Neutrophil (primary cell): ENCODE results near the gene TBC1D19.
"Not testable (repeated sequence)": the region's sequence is repeated elsewhere in the genome, so short reads cannot be mapped to it uniquely, and the experiment has no call there.

ENCODE experiments used
- H3K27ac ChIP-seq: fragments of 200-600 bp; sonication (generic); 2 replicates; pipeline ENCODE4 v1.5.1; 2016; ENCODE audit warnings: mild to moderate bottlenecking, moderate library complexity
- H3K27me3 ChIP-seq: fragments of 200-600 bp; sonication (generic); 2 replicates; pipeline ENCODE4 v1.6.0; 2016; ENCODE audit warnings: mild to moderate bottlenecking
- H3K36me3 ChIP-seq: fragments of 200-600 bp; sonication (generic); 2 replicates; pipeline ENCODE4 v1.5.1; 2017
- H3K4me1 ChIP-seq, 2 experiments: fragments of 200-600 bp in 1 of 2; sonication (generic) in 1 of 2; 1 replicate in 1 of 2; 2 replicates in 1 of 2; pipeline versions ENCODE4 v1.5.1 to v1.6.1; 2013 to 2016; ENCODE audit warnings: low read depth in 1 of 2, low read length in 1 of 2, mild to moderate bottlenecking in 1 of 2, moderate library complexity in 1 of 2; ENCODE audit not compliant: control insufficient read depth in 1 of 2, insufficient read depth in 1 of 2
- H3K4me3 ChIP-seq, 2 experiments: fragments of 200-600 bp in 1 of 2; sonication (generic) in 1 of 2; 1 replicate in 1 of 2; 2 replicates in 1 of 2; pipeline ENCODE4 v1.5.1; 2013 to 2016; ENCODE audit warnings: low read depth in 1 of 2, low read length in 1 of 2, mild to moderate bottlenecking in 1 of 2, moderate library complexity in 1 of 2
- H3K9me3 ChIP-seq: fragments of 200-600 bp; sonication (generic); 2 replicates; pipeline ENCODE4 v1.5.1; 2016
- TF ChIP-seq, protein P1 (sequence below): fragments of 200-600 bp; sonication (generic); IDR thresholded peaks from 2 replicates; pipeline ENCODE4 v1.5.1; 2016; ENCODE audit warnings: antibody characterized with exemption

The TBC1D19 gene

DNA sequence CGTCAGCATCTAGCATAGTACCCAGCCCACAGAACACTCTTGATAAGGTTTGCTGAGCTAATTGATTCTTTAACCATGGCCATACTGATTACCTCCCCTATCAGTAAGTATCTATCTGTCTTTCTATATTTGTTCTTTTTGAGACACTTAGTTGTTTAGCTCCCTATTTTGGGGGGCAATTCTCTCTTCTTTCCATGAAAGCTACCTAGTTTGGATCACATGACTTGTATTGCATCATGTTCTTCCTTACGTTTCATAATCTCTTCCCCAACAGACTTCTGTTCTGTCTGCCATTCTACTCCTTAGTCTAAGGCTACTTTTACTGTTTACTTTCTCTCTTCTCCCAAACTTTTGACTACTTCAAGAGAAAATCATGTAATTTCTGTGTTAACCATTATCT is 39.0 kb downstream of the TBC1D19 start:
- H3K9me3 ChIP-seq: no peaks in the 10 kb centered on the region
- no peaks in the 10 kb centered on the region for H3K4me1 ChIP-seq
- TF ChIP-seq, protein P1, sequence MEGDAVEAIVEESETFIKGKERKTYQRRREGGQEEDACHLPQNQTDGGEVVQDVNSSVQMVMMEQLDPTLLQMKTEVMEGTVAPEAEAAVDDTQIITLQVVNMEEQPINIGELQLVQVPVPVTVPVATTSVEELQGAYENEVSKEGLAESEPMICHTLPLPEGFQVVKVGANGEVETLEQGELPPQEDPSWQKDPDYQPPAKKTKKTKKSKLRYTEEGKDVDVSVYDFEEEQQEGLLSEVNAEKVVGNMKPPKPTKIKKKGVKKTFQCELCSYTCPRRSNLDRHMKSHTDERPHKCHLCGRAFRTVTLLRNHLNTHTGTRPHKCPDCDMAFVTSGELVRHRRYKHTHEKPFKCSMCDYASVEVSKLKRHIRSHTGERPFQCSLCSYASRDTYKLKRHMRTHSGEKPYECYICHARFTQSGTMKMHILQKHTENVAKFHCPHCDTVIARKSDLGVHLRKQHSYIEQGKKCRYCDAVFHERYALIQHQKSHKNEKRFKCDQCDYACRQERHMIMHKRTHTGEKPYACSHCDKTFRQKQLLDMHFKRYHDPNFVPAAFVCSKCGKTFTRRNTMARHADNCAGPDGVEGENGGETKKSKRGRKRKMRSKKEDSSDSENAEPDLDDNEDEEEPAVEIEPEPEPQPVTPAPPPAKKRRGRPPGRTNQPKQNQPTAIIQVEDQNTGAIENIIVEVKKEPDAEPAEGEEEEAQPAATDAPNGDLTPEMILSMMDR: no peak
- no peak overlapping the region for H3K27ac ChIP-seq
- no peak overlapping the region for H3K4me3 ChIP-seq
- no peaks in the 10 kb centered on the region for H3K36me3 ChIP-seq
- H3K27me3 ChIP-seq: no peaks in the 10 kb centered on the region

DNA sequence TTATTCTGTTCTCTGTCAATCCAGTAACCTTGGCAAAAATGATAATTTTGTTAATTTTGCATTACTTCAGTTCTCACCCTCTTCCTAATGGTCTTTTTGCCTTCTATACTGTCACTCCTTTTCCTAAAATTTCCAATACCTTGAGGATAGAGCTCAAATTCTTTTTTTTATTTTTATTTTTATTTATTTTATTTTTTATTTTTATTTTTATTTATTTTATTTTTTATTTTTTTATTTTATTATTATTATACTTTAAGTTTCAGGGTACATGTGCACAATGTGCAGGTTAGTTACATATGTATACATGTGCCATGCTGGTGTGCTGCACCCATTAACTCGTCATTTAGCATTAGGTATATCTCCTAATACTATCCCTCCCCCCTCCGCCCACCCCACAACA is 42.8 kb downstream of the TBC1D19 start:
- H3K36me3 ChIP-seq, H3K4me1 ChIP-seq, H3K9me3 ChIP-seq, H3K27me3 ChIP-seq, H3K4me3 ChIP-seq, H3K27ac ChIP-seq: not testable (repeated sequence)

DNA sequence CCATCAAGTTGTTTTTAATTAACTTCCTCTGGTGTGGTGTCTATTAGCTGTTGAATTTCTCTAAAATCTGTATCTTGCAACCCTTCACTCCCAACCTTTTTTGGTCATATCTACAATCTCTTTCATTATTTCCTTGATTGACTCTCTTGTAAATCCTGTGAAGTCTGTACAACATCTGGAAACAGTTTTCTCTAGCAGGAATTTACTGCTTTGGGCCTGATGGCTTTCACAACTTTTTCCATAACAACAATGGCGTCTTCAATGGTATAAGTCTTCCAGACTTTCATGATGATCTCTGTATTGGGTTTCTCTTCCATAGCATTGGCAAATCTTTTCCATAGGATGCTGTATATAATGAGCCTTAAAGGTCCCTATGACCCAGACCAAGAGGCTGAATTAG is 49.0 kb downstream of the TBC1D19 start:
- Histone ChIP-seq H3K9me3 (no peaks in the 10 kb centered on the region), H3K27ac (no peak overlapping the region), H3K4me1 (no peaks in the 10 kb centered on the region), H3K36me3 (no peaks in the 10 kb centered on the region), H3K27me3 (no peaks in the 10 kb centered on the region), H3K4me3 (no peak overlapping the region)
- TF ChIP-seq, protein P1: no peak

DNA sequence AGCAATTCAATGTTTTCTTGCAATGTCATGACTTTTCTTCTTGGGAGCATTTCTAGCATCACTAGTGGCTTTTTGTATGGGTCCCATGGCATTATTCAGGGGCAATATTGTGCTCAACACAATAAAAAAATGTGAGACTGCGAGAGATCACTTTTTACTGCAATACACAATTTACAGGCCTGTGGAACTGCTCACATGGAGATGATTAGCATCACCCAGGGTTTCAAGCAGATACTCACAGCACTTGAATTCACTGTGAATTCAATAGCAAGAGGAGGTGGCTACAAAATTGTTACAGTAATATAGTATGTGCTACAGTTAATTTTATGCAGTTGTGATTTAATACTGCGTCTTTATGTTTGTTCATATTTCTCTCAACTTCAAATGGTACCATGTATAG is 50.4 kb downstream of the TBC1D19 start:
- TF ChIP-seq, protein P1: no peak
- H3K9me3 ChIP-seq: no peaks in the 10 kb centered on the region

DNA sequence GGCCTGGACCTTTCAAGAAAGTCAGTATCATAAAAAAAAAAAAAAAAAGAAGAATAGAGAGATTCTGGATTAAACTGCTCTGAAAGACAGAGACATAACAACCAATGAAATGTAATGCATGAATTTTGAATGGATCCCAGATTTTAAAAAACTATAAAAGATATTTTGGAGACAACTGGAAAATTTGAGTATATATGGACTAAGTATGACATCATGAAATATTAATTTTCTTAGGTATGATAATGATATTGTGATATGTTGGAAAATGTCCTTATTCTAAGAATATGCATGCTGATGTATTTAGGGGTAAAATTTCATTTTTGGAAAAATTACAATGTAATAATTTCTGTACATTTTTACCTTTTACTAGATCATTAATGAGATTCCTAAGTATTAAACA is 52.6 kb downstream of the TBC1D19 start:
- TF ChIP-seq, protein P1: no peak

More for the DNA sequence above, 50.4 kb downstream of the TBC1D19 start:
- Histone ChIP-seq H3K27me3 (no peaks in the 10 kb centered on the region), H3K4me1 (no peaks in the 10 kb centered on the region), H3K4me3 (no peak overlapping the region), H3K27ac (no peak overlapping the region), H3K36me3 (no peaks in the 10 kb centered on the region)

DNA sequence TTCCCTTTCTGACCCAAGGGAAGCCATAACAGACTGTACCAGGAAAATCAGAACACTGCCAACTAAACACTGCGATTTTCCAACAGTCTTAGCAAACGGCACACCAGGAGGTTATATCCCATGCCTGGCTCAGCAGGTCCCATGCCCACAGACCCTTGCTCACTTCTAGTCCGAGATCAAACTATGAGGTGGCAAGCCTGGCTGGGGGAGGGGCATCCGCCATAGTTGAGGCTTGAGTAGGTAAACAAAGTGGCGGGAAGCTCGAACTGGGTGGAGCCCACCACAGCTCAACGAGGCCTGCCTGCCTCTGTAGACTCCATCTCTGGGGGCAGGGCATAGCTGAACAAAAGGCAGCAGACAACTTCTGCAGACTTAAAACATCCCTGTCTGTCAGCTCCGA is 56.8 kb downstream of the TBC1D19 start:
- not testable (repeated sequence) for H3K4me3 ChIP-seq, H3K36me3 ChIP-seq, H3K27ac ChIP-seq, H3K27me3 ChIP-seq, H3K9me3 ChIP-seq, H3K4me1 ChIP-seq

More for the DNA sequence above, 52.6 kb downstream of the TBC1D19 start:
- no peaks in the 10 kb centered on the region for H3K36me3 ChIP-seq
- H3K9me3 ChIP-seq: no peaks in the 10 kb centered on the region
- no peaks in the 10 kb centered on the region for H3K27me3 ChIP-seq
- H3K27ac ChIP-seq: no peak overlapping the region
- no peaks in the 10 kb centered on the region for H3K4me1 ChIP-seq
- H3K4me3 ChIP-seq: no peak overlapping the region

DNA sequence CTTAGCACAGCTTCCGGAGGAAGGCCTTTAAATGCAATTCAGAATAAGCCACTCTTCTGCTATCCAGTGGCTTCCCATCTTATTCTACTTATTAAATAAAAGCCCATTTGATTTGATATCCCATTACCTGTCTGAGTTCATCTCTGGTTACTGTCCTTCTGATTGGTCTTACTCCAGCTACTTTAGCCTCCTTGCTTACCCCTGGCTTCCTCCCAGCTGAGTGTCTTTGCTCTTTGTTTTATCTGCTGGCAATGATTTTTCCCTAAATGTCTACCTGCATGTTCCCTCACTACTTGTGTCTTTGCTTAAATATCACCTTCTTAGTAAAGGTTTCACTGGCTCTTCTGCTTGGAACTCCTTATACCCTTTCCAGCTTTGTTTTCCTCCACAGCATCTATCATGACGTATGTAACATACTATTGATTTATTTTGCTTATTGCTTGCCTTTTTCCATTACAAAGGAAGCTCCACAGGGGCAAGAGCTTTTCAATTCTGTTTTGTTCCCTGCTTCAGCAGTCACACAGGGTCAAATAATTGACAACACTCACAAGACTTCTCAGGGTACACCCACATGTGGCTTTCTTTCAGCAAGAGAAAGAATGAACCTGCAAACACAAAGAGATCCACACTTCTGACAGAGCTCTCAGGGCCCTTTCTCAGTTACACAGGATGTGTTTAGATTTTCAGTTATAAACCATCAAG is 63.8 kb downstream of the TBC1D19 start:
- no peaks in the 10 kb centered on the region for H3K4me1 ChIP-seq
- no peaks in the 10 kb centered on the region for H3K36me3 ChIP-seq
- no peaks in the 10 kb centered on the region for H3K27me3 ChIP-seq
- no peak overlapping the region for H3K27ac ChIP-seq
- no peak overlapping the region for H3K4me3 ChIP-seq
- H3K9me3 ChIP-seq: no peaks in the 10 kb centered on the region
- TF ChIP-seq, protein P1: no peak
